Type B pancreatic cell (in vitro differentiated cells): ENCODE measurements around the gene CDH16. TPM values are rescaled to one million over a fixed set of nuclear protein-coding genes. Genes with fewer than 3 reads are reported as not detected.
A peak's percentile ranks its signal among the peaks of the same experiment; 100 is the strongest.

Source experiments
- DNase-seq: peaks from one replicate; pipeline ENCODE4 v3.0.0; 2021; ENCODE audit warnings: mixed read lengths; ENCODE audit not compliant: unreplicated experiment; ENCODE audit errors: extremely low spot score
- H3K27ac Mint-ChIP-seq: 2 replicates; pipeline ENCODE4 v1.8.0; 2021; ENCODE audit warnings: mild to moderate bottlenecking, mixed read lengths
- H3K27me3 Mint-ChIP-seq: 2 replicates; pipeline ENCODE4 v1.8.0; 2021; ENCODE audit warnings: mixed read lengths
- H3K36me3 Mint-ChIP-seq: 2 replicates; pipeline ENCODE4 v1.8.0; 2021; ENCODE audit warnings: mixed read lengths
- H3K4me1 Mint-ChIP-seq: one replicate; pipeline ENCODE4 v1.8.0; 2021; ENCODE audit warnings: mixed read lengths; ENCODE audit not compliant: unreplicated experiment
- H3K4me3 Mint-ChIP-seq: 2 replicates; pipeline ENCODE4 v1.8.0; 2021; ENCODE audit warnings: mild to moderate bottlenecking, mixed read lengths
- H3K9me3 Mint-ChIP-seq: 2 replicates; pipeline ENCODE4 v1.8.0; 2021; ENCODE audit warnings: mixed read lengths
- CTCF ChIP-seq: fragments of 200-600 bp; sonication (generic); conservative IDR thresholded peaks from 2 replicates; pipeline ENCODE4 v1.5.0; 2021; ENCODE audit warnings: antibody characterized with exemption, mild to moderate bottlenecking
- total RNA-seq: library from RNA; stranded (reverse); gene quantifications from 2 replicates; pipeline ENCODE4 v1.2.1, GENCODE V29; 2021; ENCODE audit warnings: low replicate concordance

The CDH16 gene
- total RNA-seq, 1 donor from 2014 or later = 1.7 TPM

GRCh38 chr16:66924527-66925321 is 6.0 kb upstream of the CDH16 start:
- H3K4me3 Mint-ChIP-seq = no peak overlapping the region
- no peak for DNase-seq
- H3K27ac Mint-ChIP-seq = no peak overlapping the region

GRCh38 chr16:66923866-66924265 is 5.2 kb upstream of the CDH16 start:
- H3K36me3 Mint-ChIP-seq = peaks cover 3% of the 10 kb centered on the region
- H3K27me3 Mint-ChIP-seq = peaks cover 69% of the 10 kb centered on the region
- H3K4me1 Mint-ChIP-seq = no peaks in the 10 kb centered on the region
- no peak for DNase-seq
- no peaks in the 10 kb centered on the region for H3K9me3 Mint-ChIP-seq
- TF ChIP-seq CTCF = no peak
- no peak overlapping the region for H3K4me3 Mint-ChIP-seq
- no peak overlapping the region for H3K27ac Mint-ChIP-seq

More at GRCh38 chr16:66924527-66925321, 6.0 kb upstream of the CDH16 start:
- Mint-ChIP-seq H3K36me3 (peaks cover 3% of the 10 kb centered on the region), H3K27me3 (peaks cover 64% of the 10 kb centered on the region), H3K4me1 (no peaks in the 10 kb centered on the region), H3K9me3 (no peaks in the 10 kb centered on the region)
- TF ChIP-seq CTCF = peak; percentile 63

- Mint-ChIP-seq H3K9me3 (no peaks in the 10 kb centered on the region), H3K27ac (no peak overlapping the region), H3K36me3 (peaks cover 3% of the 10 kb centered on the region), H3K4me1 (no peaks in the 10 kb centered on the region), H3K27me3 (peaks cover 69% of the 10 kb centered on the region), H3K4me3 (no peak overlapping the region)
- TF ChIP-seq CTCF = no peak
- no peak for DNase-seq
These were observed 4.6 kb upstream of the CDH16 start for GRCh38 chr16:66923247-66923731.

GRCh38 chr16:66921729-66922450 is 3.2 kb upstream of the CDH16 start:
- Mint-ChIP-seq H3K4me1 (no peaks in the 10 kb centered on the region), H3K9me3 (no peaks in the 10 kb centered on the region), H3K4me3 (no peak overlapping the region), H3K27me3 (peaks cover 64% of the 10 kb centered on the region), H3K36me3 (peaks cover 3% of the 10 kb centered on the region), H3K27ac (no peak overlapping the region)
- no peak for DNase-seq
- TF ChIP-seq CTCF = no peak

- H3K9me3 Mint-ChIP-seq = no peaks in the 10 kb centered on the region
- peaks cover 3% of the 10 kb centered on the region for H3K36me3 Mint-ChIP-seq
- no peak overlapping the region for H3K27ac Mint-ChIP-seq
- no peak overlapping the region for H3K4me3 Mint-ChIP-seq
- DNase-seq = no peak
- H3K27me3 Mint-ChIP-seq = peaks cover 63% of the 10 kb centered on the region
- no peak for TF ChIP-seq CTCF
- H3K4me1 Mint-ChIP-seq = no peaks in the 10 kb centered on the region
These were observed 2.4 kb upstream of the CDH16 start for GRCh38 chr16:66920924-66921680.
